NCI-H524 (cell line): Measurements from ENCODE around the gene ITIH2.

Source experiments
- DNase-seq, 2 experiments: peaks; one replicate each; lab custom pipeline; 2025; lab: John Stamatoyannopoulos, UW

ITIH2 gene

DNA sequence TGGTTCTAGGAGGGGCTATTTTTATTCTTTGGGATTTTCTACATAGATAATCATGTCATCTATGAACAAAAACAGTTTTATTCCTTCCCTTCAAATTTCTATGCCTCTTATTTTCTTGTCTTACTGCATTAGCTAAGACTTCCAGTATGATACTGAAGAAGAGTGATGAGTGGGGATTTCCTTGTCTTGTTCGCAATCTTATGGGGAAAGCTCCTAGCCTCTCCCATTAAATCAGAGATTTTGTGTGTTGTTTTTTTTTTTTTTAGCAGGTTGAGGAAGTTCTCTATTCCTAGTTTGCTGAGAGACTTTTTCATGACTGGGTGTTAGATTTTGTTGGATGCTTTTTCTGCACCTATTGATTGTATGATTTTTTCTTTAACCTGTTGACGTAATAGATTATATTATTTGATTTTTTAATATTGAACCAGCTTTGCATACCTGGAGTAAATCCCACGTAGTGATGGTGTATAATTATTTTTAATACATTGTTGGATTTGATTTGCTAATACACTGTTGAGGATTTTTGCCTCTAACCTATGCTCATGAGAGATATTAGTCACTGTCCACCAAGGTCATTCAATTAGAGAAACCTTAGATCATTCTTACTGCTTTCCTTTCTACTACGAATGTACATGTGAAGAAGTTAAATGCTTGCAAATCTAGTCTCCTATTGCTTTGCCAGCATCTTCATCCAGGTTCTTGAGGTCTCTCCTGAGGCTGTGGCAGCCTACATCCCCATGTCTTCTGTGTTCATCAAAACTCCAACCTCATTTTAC lies 91.3 kb downstream of the ITIH2 start:
- DNase-seq, result no peak

DNA sequence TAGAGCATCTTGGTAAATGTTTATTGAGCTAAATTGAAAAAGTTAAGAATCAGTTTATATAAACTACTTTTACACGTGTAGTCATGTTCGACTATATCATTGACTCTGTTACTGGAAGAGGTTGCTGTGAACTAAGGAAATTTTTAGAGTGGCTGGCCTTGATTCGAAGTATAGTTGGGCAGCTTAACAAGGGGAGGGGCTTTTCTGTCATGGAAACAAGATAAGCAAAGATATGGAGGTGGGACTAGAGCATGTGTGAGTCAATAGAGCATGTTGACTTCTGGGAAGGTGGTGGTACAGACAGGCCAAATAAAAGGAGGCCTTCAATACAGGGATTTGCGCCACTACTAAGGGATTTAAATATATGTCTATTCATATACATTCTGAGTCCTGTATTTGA lies 92.5 kb downstream of the ITIH2 start:
- DNase-seq, result no peak

DNA sequence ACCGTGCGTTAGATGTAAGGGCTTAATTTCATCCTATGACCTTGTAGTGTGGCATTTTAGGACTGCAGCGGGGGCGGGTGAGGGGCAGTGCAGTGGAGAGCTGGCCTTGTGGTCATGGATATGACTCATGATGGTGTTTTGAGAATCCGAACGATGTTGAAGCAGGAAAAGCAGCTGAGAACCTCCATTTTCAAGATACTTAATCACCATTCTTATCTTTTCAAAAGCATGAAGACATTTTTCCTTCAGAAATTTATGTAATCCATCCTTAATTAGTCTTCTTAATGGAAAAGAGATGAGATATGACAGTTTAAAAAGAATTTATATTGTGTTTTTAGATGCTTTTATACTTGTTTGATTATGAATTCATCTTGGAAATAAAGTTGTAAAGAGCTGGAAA lies 94.5 kb downstream of the ITIH2 start:
- no peak for DNase-seq
